HepG2 (cell line): ENCODE results near the gene C5orf24. TPM values are rescaled to one million over a fixed set of nuclear protein-coding genes. Genes with fewer than 3 reads are reported as not detected.

ENCODE experiments used
- BHLHE40 ChIP-seq: IDR thresholded peaks from 2 replicates; pipeline ENCODE4 v1.6.1; 2011; ENCODE audit warnings: low read length, improper control_type of control experiment
- CEBPZ ChIP-seq: IDR thresholded peaks from 2 replicates; pipeline ENCODE4 v1.6.1; 2012; ENCODE audit warnings: low read length, improper control_type of control experiment
- CERS6 ChIP-seq: sonication (generic); formaldehyde crosslinking; IDR thresholded peaks from 2 replicates; pipeline ENCODE4 v1.5.0; 2020; ENCODE audit warnings: missing genetic modification reagents
- E2F1 ChIP-seq: sonication (generic); formaldehyde crosslinking; IDR thresholded peaks from 2 replicates; pipeline ENCODE4 v1.5.0; 2020; ENCODE audit warnings: missing genetic modification reagents
- GABPA ChIP-seq, 2 experiments: IDR thresholded peaks; 2 replicates each; pipeline ENCODE4 v1.6.1; 2011 to 2016; ENCODE audit warnings: low read depth in 2 of 2, low read length in 1 of 2, missing biosample characterization in 1 of 2, missing genetic modification characterization in 1 of 2
- JARID2 ChIP-seq: sonication (generic); formaldehyde crosslinking; IDR thresholded peaks from 2 replicates; pipeline ENCODE4 v1.8.1; 2023; ENCODE audit warnings: missing genetic modification reagents, inconsistent platforms; ENCODE audit not compliant: insufficient replicate concordance
- PITX1 ChIP-seq: sonication (generic); formaldehyde crosslinking; IDR thresholded peaks from 2 replicates; pipeline ENCODE4 v1.5.1; 2020; ENCODE audit warnings: mild to moderate bottlenecking, missing genetic modification reagents
- POLR2A ChIP-seq, 2 experiments: IDR thresholded peaks; 2 replicates each; pipeline ENCODE4 v1.6.1; 2011; ENCODE audit warnings: low read depth in 2 of 2, low read length in 2 of 2, mild to moderate bottlenecking in 1 of 2, moderate library complexity in 1 of 2; ENCODE audit not compliant: insufficient read depth in 1 of 2
- RAD51 ChIP-seq: fragments of 450-650 bp; IDR thresholded peaks from 2 replicates; pipeline ENCODE4 v1.6.1; 2016; ENCODE audit warnings: borderline replicate concordance
- TBL1XR1 ChIP-seq: fragments of 150-350 bp; IDR thresholded peaks from 2 replicates; pipeline ENCODE4 v1.6.1; 2014; ENCODE audit warnings: borderline replicate concordance, low read length; ENCODE audit not compliant: partially characterized antibody
- ZFP90 ChIP-seq: sonication (generic); formaldehyde crosslinking; IDR thresholded peaks from 2 replicates; pipeline ENCODE4 v1.8.0; 2022; ENCODE audit warnings: missing genetic modification reagents, mild to moderate bottlenecking, inconsistent platforms, borderline replicate concordance
- ZNF430 ChIP-seq: sonication (generic); formaldehyde crosslinking; IDR thresholded peaks from 2 replicates; pipeline ENCODE4 v1.9.0; 2021; ENCODE audit warnings: mild to moderate bottlenecking, missing genetic modification reagents
- ZNF512B ChIP-seq: sonication (generic); formaldehyde crosslinking; IDR thresholded peaks from 2 replicates; pipeline ENCODE4 v1.5.1; 2020; ENCODE audit warnings: missing genetic modification reagents, mild to moderate bottlenecking, borderline replicate concordance
- ZNF589 ChIP-seq: sonication (generic); formaldehyde crosslinking; conservative IDR thresholded peaks from 2 replicates; pipeline ENCODE4 v1.8.0; 2022; ENCODE audit warnings: mild to moderate bottlenecking, moderate library complexity, missing genetic modification reagents
- ZNF605 ChIP-seq: sonication (generic); formaldehyde crosslinking; IDR thresholded peaks from 2 replicates; pipeline ENCODE4 v1.8.0; 2022; ENCODE audit warnings: mild to moderate bottlenecking, missing genetic modification reagents
- ZNF639 ChIP-seq: conservative IDR thresholded peaks from 2 replicates; pipeline ENCODE4 v1.6.1; 2018; ENCODE audit warnings: missing genetic modification reagents
- ZNF691 ChIP-seq: sonication (generic); formaldehyde crosslinking; IDR thresholded peaks from 2 replicates; pipeline ENCODE4 v1.4.0; 2020; ENCODE audit warnings: missing genetic modification reagents, low read depth, mild to moderate bottlenecking, borderline replicate concordance
- polyA plus RNA-seq, 8 experiments: library from polyadenylated mRNA; depleted of rRNA in 3 of 8; stranded (reverse) in 7 of 8; unstranded in 1 of 8; fragments of >200 nt; fragmentation: Illumina TruSeq in 4 of 8; extraction: Trizol in 4 of 8; gene quantifications; 2 replicates each; pipeline versions ENCODE4 v1.2.1 to v1.2.3, GENCODE V29; 2011 to 2016; ENCODE audit warnings: low read depth in 4 of 8, missing spikeins in 1 of 8, mixed read lengths in 1 of 8; ENCODE audit not compliant: insufficient read depth in 1 of 8
- total RNA-seq, 5 experiments: library from RNA; depleted of rRNA; stranded (reverse); fragments of >200 nt; fragmentation: Illumina TruSeq; extraction: Trizol; gene quantifications; 2 replicates each; pipeline ENCODE4 v1.2.3, GENCODE V29; 2016; ENCODE audit warnings: low read depth in 1 of 5

C5orf24 gene
- total and polyA plus RNA-seq, 2 of the 13 experiments (the other 11 are each of a cell fraction or from before 2014, with no cell fraction given): 34.6 to 41.5 TPM

GRCh38 chr5:134845852-134846640 is at the start of gene C5orf24 (continued):
- TF ChIP-seq JARID2 (CRISPR knock-in tag) (no peak), ZNF512B (CRISPR knock-in tag) (no peak), ZNF430 (CRISPR knock-in tag) (peak; percentile 92; the same call in 1 of the 2 replicates), TBL1XR1 (no peak), GABPA (IDR thresholded peaks at IDR 0.05; ENCODE audit: low read depth, low read length) (no peak; the same call in 1 of the 2 replicates), GABPA (CRISPR knock-in tag; IDR thresholded peaks at IDR 0.05; ENCODE audit: low read depth) (peak; percentile 44; the same call in 1 of the 2 replicates), BHLHE40 (no peak), E2F1 (CRISPR knock-in tag) (peak; percentile 89), ZNF691 (CRISPR knock-in tag) (peak; percentile 50; the same call in 1 of the 2 replicates), PITX1 (CRISPR knock-in tag) (peak; percentile 66; the same call in 1 of the 2 replicates), ZNF605 (CRISPR knock-in tag) (peak; percentile 77), POLR2A (IDR thresholded peaks at IDR 0.05; ENCODE audit: insufficient read depth in 1 of 2, low read depth in 2 of 2, low read length in 2 of 2) (peak; percentile 93 to 94), ZNF589 (CRISPR knock-in tag) (no peak), ZFP90 (CRISPR knock-in tag) (peak; percentile 77; the same call in 1 of the 2 replicates), CERS6 (CRISPR knock-in tag) (no peak), ZNF639 (CRISPR knock-in tag) (peak; percentile 64; the same call in 1 of the 2 replicates), CEBPZ (no peak), RAD51 (no peak)
